ENCODE measurements around the gene SYNM. TPM values are rescaled to one million over a fixed set of nuclear protein-coding genes. Genes with fewer than 3 reads are reported as not detected.

Gene SYNM
- total and polyA plus RNA-seq, 2 of the 8 experiments (the other 6 are each of a cell fraction or from before 2014, with no cell fraction given), result 0.89 to 2.0 TPM

GRCh38 chr15:99181545-99181971, 76.7 kb downstream of the SYNM start:
- Histone ChIP-seq H3K23ac (ENCODE audit: insufficient read length) (no peak overlapping the region), H2BK5ac (ENCODE audit: low read depth, low read length) (no peak overlapping the region), H3K23me2 (ENCODE audit: low read depth, low read length) (peaks cover 2% of the 10 kb centered on the region; the same call in 1 of the 2 replicates), H2BK15ac (ENCODE audit: low read length) (no peak overlapping the region), H3K36me3 (ENCODE audit: control insufficient read depth in 2 of 4, insufficient read depth in 4 of 4, low read length in 3 of 4) (peaks cover 0 to 2% (median 0%) of the 10 kb centered on the region in 4 experiments; a peak in 2 of 8 replicates), H2BK120ac (replicated peaks; ENCODE audit: low read depth, low read length) (no peak overlapping the region), H2AK5ac (ENCODE audit: low read depth, low read length) (no peak overlapping the region), H3K27me3 (replicated peaks in 1 of 4; ENCODE audit: control insufficient read depth in 3 of 4, extremely low read depth in 1 of 4, insufficient read depth in 3 of 4, low read length in 3 of 4) (no peaks in the 10 kb centered on the region), H2AFZ (ENCODE audit: low read length) (no peak overlapping the region), H3K9ac (replicated peaks in 1 of 4; ENCODE audit: extremely low read depth in 1 of 4, low read depth in 3 of 4, low read length in 3 of 4) (no peak overlapping the region), H3K79me1 (ENCODE audit: low read depth, low read length) (no peaks in the 10 kb centered on the region), H3K4me1 (replicated peaks in 1 of 4; ENCODE audit: control insufficient read depth in 3 of 4, insufficient read depth in 4 of 4, low read length in 3 of 4) (peaks cover 0 to 5% (median 2%) of the 10 kb centered on the region in 4 experiments; a peak in 4 of 7 replicates), H2BK20ac (ENCODE audit: low read length) (no peak overlapping the region), H3K79me2 (ENCODE audit: control insufficient read depth in 1 of 2, insufficient read depth in 2 of 2, low read length in 2 of 2) (no peaks in the 10 kb centered on the region), H3K27ac (ENCODE audit: low read depth, low read length) (no peak overlapping the region), H4K5ac (ENCODE audit: insufficient read length, low read depth, low read length) (no peak overlapping the region), H3K4me3 (ENCODE audit: extremely low read depth in 1 of 4, insufficient read depth in 2 of 4, low read depth in 3 of 4, low read length in 4 of 4) (no peak overlapping the region), H3K14ac (ENCODE audit: insufficient read length) (no peak overlapping the region), H3K4me2 (ENCODE audit: insufficient read depth in 1 of 2, low read depth in 2 of 2, low read length in 2 of 2) (no peak overlapping the region), H2BK12ac (ENCODE audit: low read depth, low read length) (no peak overlapping the region), H4K20me1 (replicated peaks in 1 of 2; ENCODE audit: control insufficient read depth in 1 of 2, insufficient read depth in 2 of 2, low read length in 2 of 2) (no peaks in the 10 kb centered on the region), H4K8ac (ENCODE audit: extremely low read depth, insufficient read depth, low read length) (no peak overlapping the region), H3K18ac (ENCODE audit: extremely low read depth, low read length) (no peak overlapping the region), H3K4ac (replicated peaks; ENCODE audit: insufficient read length, low read depth, low read length) (no peak overlapping the region), H4K91ac (replicated peaks; ENCODE audit: insufficient read length, low read length) (no peak overlapping the region), H3K9me3 (ENCODE audit: insufficient read depth in 2 of 2, low read depth in 1 of 2, low read length in 1 of 2) (no peaks in the 10 kb centered on the region), H3K56ac (replicated peaks; ENCODE audit: insufficient read length, low read depth, low read length) (no peak overlapping the region)
- DNase-seq (ENCODE audit: low read depth in 1 of 2, low spot score in 2 of 2) (no peak), FAIRE-seq (no peak)
- POLR2A ChIA-PET (ENCODE audit: partially characterized antibody), result no interaction called here
- CTCF ChIA-PET (ENCODE audit: partially characterized antibody), result interaction anchor here (0.9 to 3.0 kb wide), 6 partner anchors 12 to 81 kb away, joined by 3 to 16 read pairs (median 4); partner anchors contain the start of gene SYNM
- 67% methylated on average over 4 of the region's 4 CpGs; no CpG with 5 or more reads in 1 of the 2 experiments for WGBS, 2 experiments (ENCODE audit: extremely low coverage in 1 of 2, insufficient coverage in 1 of 2, insufficient read length in 1 of 2, insufficient replicate concordance in 2 of 2, low coverage in 1 of 2, low lambda C conversion rate in 2 of 2, missing lambda C conversion rate in 1 of 2)
- TF ChIP-seq EP300 (IDR thresholded peaks at IDR 0.05; ENCODE audit: borderline replicate concordance in 1 of 2, low read depth in 2 of 2, low read length in 2 of 2) (no peak), HDAC6 (IDR thresholded peaks at IDR 0.05; ENCODE audit: low read depth, low read length) (no peak), SAP30 (IDR thresholded peaks at IDR 0.05; ENCODE audit: insufficient read depth, insufficient replicate concordance, low read length) (no peak), YY1 (IDR thresholded peaks at IDR 0.05; ENCODE audit: low read depth, low read length) (no peak), JUND (IDR thresholded peaks at IDR 0.05; ENCODE audit: low read length) (no peak), SUZ12 (IDR thresholded peaks at IDR 0.05; ENCODE audit: low read length) (no peak), ZNF274 (IDR thresholded peaks at IDR 0.05; ENCODE audit: borderline replicate concordance, extremely low read depth, low read length) (no peak), HDAC2 (IDR thresholded peaks at IDR 0.05; ENCODE audit: borderline replicate concordance in 1 of 2, low read depth in 2 of 2, low read length in 2 of 2) (no peak), TBP (IDR thresholded peaks at IDR 0.05; ENCODE audit: low read depth, low read length) (no peak), GTF2F1 (IDR thresholded peaks at IDR 0.05; ENCODE audit: borderline replicate concordance, low read depth, low read length) (no peak), TAF1 (IDR thresholded peaks at IDR 0.05; ENCODE audit: low read depth, low read length) (no peak)
- TF ChIP-seq, protein P1, sequence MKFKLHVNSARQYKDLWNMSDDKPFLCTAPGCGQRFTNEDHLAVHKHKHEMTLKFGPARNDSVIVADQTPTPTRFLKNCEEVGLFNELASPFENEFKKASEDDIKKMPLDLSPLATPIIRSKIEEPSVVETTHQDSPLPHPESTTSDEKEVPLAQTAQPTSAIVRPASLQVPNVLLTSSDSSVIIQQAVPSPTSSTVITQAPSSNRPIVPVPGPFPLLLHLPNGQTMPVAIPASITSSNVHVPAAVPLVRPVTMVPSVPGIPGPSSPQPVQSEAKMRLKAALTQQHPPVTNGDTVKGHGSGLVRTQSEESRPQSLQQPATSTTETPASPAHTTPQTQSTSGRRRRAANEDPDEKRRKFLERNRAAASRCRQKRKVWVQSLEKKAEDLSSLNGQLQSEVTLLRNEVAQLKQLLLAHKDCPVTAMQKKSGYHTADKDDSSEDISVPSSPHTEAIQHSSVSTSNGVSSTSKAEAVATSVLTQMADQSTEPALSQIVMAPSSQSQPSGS (IDR thresholded peaks at IDR 0.05; ENCODE audit: low read length), result no peak
